NB4 (cell line): ENCODE measurements around the gene POU6F2.

Source experiments
- DNase-seq: peaks from one replicate; pipeline ENCODE4 v3.0.0; 2010; ENCODE audit warnings: low read depth
- H3K4me3 ChIP-seq: one replicate; pipeline ENCODE4 v1.5.1; 2011; ENCODE audit warnings: mild to moderate bottlenecking, low read depth, low read length, moderate library complexity
- CTCF ChIP-seq: IDR thresholded peaks from one replicate; pipeline ENCODE4 v1.5.1; 2012; ENCODE audit warnings: low read depth, low read length
- MYC ChIP-seq: IDR thresholded peaks from 2 replicates; pipeline ENCODE4 v1.6.1; 2011; ENCODE audit warnings: low read depth, low read length
- POLR2A ChIP-seq: IDR thresholded peaks from 2 replicates; pipeline ENCODE4 v1.6.1; 2011; ENCODE audit warnings: mild to moderate bottlenecking; ENCODE audit not compliant: insufficient read length; ENCODE audit errors: extremely low read depth
- TF ChIP-seq, protein P1 (sequence below): IDR thresholded peaks from 2 replicates; pipeline ENCODE4 v1.6.1; 2011; ENCODE audit warnings: low read depth, low read length

The POU6F2 gene

GRCh38 chr7:39197831-39198230 lies 220.1 kb downstream of the POU6F2 start:
- DNase-seq = no peak
- TF ChIP-seq CTCF (no peak), MYC (no peak), POLR2A (no peak)
- TF ChIP-seq, protein P1, sequence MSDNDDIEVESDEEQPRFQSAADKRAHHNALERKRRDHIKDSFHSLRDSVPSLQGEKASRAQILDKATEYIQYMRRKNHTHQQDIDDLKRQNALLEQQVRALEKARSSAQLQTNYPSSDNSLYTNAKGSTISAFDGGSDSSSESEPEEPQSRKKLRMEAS = no peak
- no peak overlapping the region for H3K4me3 ChIP-seq

DNA sequence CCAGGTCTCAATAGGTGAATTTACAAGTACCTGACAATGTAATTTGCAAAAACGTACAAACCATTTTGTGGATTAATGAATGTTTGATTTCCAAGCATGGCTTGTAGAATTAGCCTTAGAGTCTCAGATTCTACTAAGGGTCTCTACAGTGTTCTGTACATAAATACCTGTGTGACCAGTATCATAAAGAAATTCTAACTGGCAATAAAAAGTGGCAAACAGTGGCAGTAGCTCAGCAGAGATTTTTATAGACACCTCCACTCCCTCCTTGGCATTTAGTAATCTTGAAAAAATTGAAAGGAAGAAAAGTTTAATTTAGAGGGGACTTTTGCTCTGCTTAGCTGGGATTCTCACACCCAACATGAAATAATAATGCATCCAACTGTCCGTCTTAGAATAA lies 220.8 kb downstream of the POU6F2 start:
- TF ChIP-seq CTCF (no peak), POLR2A (no peak), MYC (no peak)
- TF ChIP-seq, protein P1 = no peak
- no peak overlapping the region for H3K4me3 ChIP-seq
- DNase-seq = no peak

- no peak for DNase-seq
- TF ChIP-seq POLR2A (no peak), MYC (no peak), CTCF (no peak)
- TF ChIP-seq, protein P1 = no peak
- H3K4me3 ChIP-seq = no peak overlapping the region
Measured at GRCh38 chr7:39199006-39199405, 221.3 kb downstream of the POU6F2 start.

DNA sequence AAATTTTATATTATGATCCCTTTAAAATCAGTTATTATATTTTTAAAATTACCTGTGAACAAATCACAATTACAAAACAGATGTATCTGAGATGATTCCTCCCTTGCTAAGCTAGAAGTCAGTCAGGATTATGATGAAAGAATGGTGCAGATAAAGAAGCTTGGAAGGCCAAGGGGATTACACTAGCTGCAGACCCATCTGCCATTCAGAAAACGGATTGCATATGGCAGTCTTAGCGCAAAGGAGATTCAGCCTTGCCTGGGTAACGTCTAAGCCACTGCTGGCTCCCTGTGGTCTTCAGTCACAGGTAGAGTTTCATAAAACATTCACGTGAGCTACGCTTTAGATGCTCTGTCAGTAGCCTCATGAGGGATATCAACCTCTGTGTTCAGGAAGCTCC lies 222.2 kb downstream of the POU6F2 start:
- DNase-seq = no peak
- no peak overlapping the region for H3K4me3 ChIP-seq
- TF ChIP-seq CTCF = no peak
- TF ChIP-seq MYC = no peak
- no peak for TF ChIP-seq POLR2A
- TF ChIP-seq, protein P1 = no peak

- DNase-seq = no peak
- TF ChIP-seq CTCF (no peak), POLR2A (no peak), MYC (no peak)
- TF ChIP-seq, protein P1 = no peak
- H3K4me3 ChIP-seq = no peak overlapping the region
Measured at GRCh38 chr7:39202041-39202440, 224.3 kb downstream of the POU6F2 start.

GRCh38 chr7:39210362-39210761 lies 232.7 kb downstream of the POU6F2 start:
- TF ChIP-seq POLR2A = no peak
- no peak for TF ChIP-seq MYC
- no peak for TF ChIP-seq CTCF
- TF ChIP-seq, protein P1 = no peak
- H3K4me3 ChIP-seq = no peak overlapping the region
- DNase-seq = no peak
